Endothelial cell of umbilical vein (primary cell): ENCODE data around the gene CDC37. TPM values are rescaled to one million over a fixed set of nuclear protein-coding genes. Genes with fewer than 3 reads are reported as not detected.

ENCODE experiments used
- BruUV-seq: library from RNA; stranded (reverse); fragments of 400-500 nt; replicated peaks from 2 replicates; lab custom pipeline; 2021; lab: Mats Ljungman, UMichigan
- CTCF ChIA-PET: fragments of 300-600, 350-600 bp; sonication (Branson Sonifier 250); formaldehyde crosslinking; loops from one replicate; lab custom pipeline; 2021; ENCODE audit warnings: antibody characterized with exemption, inconsistent platforms; lab: Charles Lee
- POLR2A ChIA-PET: fragments of 300-600, 350-600 bp; sonication (Branson Sonifier 250); formaldehyde crosslinking; loops from one replicate; lab custom pipeline; 2021; ENCODE audit warnings: antibody characterized with exemption, inconsistent platforms; lab: Charles Lee
- DNase-seq: peaks from one replicate; pipeline ENCODE4 v3.0.0-alpha.2; 2011; ENCODE audit warnings: low read depth, low spot score
- FAIRE-seq: peaks from 2 replicates; lab custom pipeline; 2011; peaks lifted over from hg19 to GRCh38; lab: Jason Lieb, UNC
- H2AFZ ChIP-seq: 2 replicates; pipeline ENCODE4 v1.6.0; 2012; ENCODE audit warnings: low read depth, low read length, control low read depth, inconsistent platforms
- H3K27ac ChIP-seq: 2 replicates; pipeline ENCODE4 v1.5.1; 2011; ENCODE audit warnings: low read depth, mild to moderate bottlenecking, control low read depth, low read length, moderate library complexity; ENCODE audit not compliant: insufficient read depth
- H3K27me3 ChIP-seq, 2 experiments: 2 replicates each; pipeline versions ENCODE4 v1.6.0 to v1.6.1; 2011; ENCODE audit warnings: low read length in 2 of 2, mixed read lengths in 1 of 2; ENCODE audit not compliant: control insufficient read depth in 2 of 2, insufficient read depth in 2 of 2
- H3K36me3 ChIP-seq, 2 experiments: 2 replicates in 1 of 2; 3 replicates in 1 of 2; pipeline ENCODE4 v1.5.1; 2011; ENCODE audit warnings: low read length in 2 of 2, mild to moderate bottlenecking in 1 of 2, moderate library complexity in 1 of 2; ENCODE audit not compliant: control insufficient read depth in 2 of 2, insufficient read depth in 2 of 2; ENCODE audit errors: extremely low read depth in 1 of 2
- H3K4me1 ChIP-seq: 3 replicates; pipeline ENCODE4 v1.5.1; 2011; ENCODE audit warnings: mild to moderate bottlenecking, low read length; ENCODE audit not compliant: control insufficient read depth, insufficient read depth; ENCODE audit errors: extremely low read depth
- H3K4me2 ChIP-seq: 2 replicates; pipeline ENCODE4 v1.6.1; 2011; ENCODE audit warnings: low read length, control low read depth, mixed read lengths; ENCODE audit not compliant: insufficient read depth
- H3K4me3 ChIP-seq, 3 experiments: fragments of 200-600 bp in 1 of 3; sonication (generic), shearing (Covaris generic) in 1 of 3; replicated peaks in 1 of 3; 2 replicates each; pipeline ENCODE4 v1.5.1; 2011 to 2016; ENCODE audit warnings: control low read depth in 3 of 3, low read length in 3 of 3, mild to moderate bottlenecking in 2 of 3, inconsistent platforms in 1 of 3, low read depth in 1 of 3, moderate library complexity in 1 of 3; ENCODE audit not compliant: insufficient read depth in 1 of 3
- H3K79me2 ChIP-seq: 2 replicates; pipeline ENCODE4 v1.6.0; 2012; ENCODE audit warnings: low read length, inconsistent platforms; ENCODE audit not compliant: control insufficient read depth, insufficient read depth
- H3K9ac ChIP-seq: replicated peaks from 2 replicates; pipeline ENCODE3; 2011; ENCODE audit warnings: low read length, control low read depth; ENCODE audit not compliant: insufficient read depth; ENCODE audit errors: extremely low read depth
- H3K9me1 ChIP-seq: replicated peaks from 3 replicates; pipeline ENCODE4 v1.6.0; 2011; ENCODE audit warnings: mild to moderate bottlenecking, low read length; ENCODE audit not compliant: control insufficient read depth, insufficient read depth; ENCODE audit errors: extremely low read depth
- H3K9me3 ChIP-seq: replicated peaks from 2 replicates; pipeline ENCODE4 v1.5.1; 2012; ENCODE audit warnings: low read length, inconsistent platforms; ENCODE audit not compliant: control insufficient read depth, insufficient read depth
- H4K20me1 ChIP-seq: replicated peaks from 2 replicates; pipeline ENCODE3; 2011; ENCODE audit warnings: mild to moderate bottlenecking, low read length; ENCODE audit not compliant: control insufficient read depth, insufficient read depth; ENCODE audit errors: extremely low read depth
- EZH2 ChIP-seq: IDR thresholded peaks from 2 replicates; pipeline ENCODE4 v1.6.1; 2012; ENCODE audit warnings: borderline replicate concordance, low read depth, mild to moderate bottlenecking, moderate library complexity, low read length, inconsistent platforms; ENCODE audit not compliant: severe bottlenecking
- FOS ChIP-seq: IDR thresholded peaks from 2 replicates; pipeline ENCODE4 v1.6.1; 2011; ENCODE audit warnings: mild to moderate bottlenecking, low read length, moderate library complexity, borderline replicate concordance; ENCODE audit not compliant: insufficient read depth
- GATA2 ChIP-seq: IDR thresholded peaks from 2 replicates; pipeline ENCODE4 v1.7.0; 2011; ENCODE audit warnings: low read depth, mild to moderate bottlenecking, moderate library complexity, mixed read lengths, low read length; ENCODE audit not compliant: insufficient read length, insufficient read depth
- JUN ChIP-seq: IDR thresholded peaks from 2 replicates; pipeline ENCODE4 v1.6.1; 2011; ENCODE audit warnings: borderline replicate concordance, low read depth; ENCODE audit not compliant: insufficient read length, insufficient read depth
- MYC ChIP-seq: IDR thresholded peaks from one replicate; pipeline ENCODE4 v1.6.1; 2011; ENCODE audit warnings: mild to moderate bottlenecking, low read depth, low read length
- POLR2A ChIP-seq: IDR thresholded peaks from 2 replicates; pipeline ENCODE4 v1.6.1; 2012; ENCODE audit warnings: low read depth, mild to moderate bottlenecking, control low read depth, low read length
- POLR2AphosphoS5 ChIP-seq: IDR thresholded peaks from 2 replicates; pipeline ENCODE4 v1.6.1; 2012; ENCODE audit warnings: low read depth, mild to moderate bottlenecking, control low read depth, low read length, moderate library complexity; ENCODE audit not compliant: insufficient read depth
- dilution Hi-C: fragments of 300-500 bp; cut with MboI; formaldehyde crosslinking; loops from one replicate; pipeline ENCODE4 v1.15.0; 2019; ENCODE audit warnings: low sequenced_read_pairs; ENCODE audit not compliant: extremely low pct_ligation_motif_present
- intact Hi-C: fragments of 100-400 bp; cut with micrococcal nuclease; formaldehyde crosslinking; loops from one replicate; pipeline ENCODE4 v1.10.0; 2022
- polyA plus RNA-seq, 4 experiments: library from polyadenylated mRNA; depleted of rRNA in 3 of 4; stranded (reverse) in 3 of 4; unstranded in 1 of 4; fragments of >200 nt; gene quantifications; 2 replicates each; pipeline versions ENCODE4 v1.2.1 to v1.2.3, GENCODE V29; 2011 to 2012; ENCODE audit warnings: missing spikeins in 1 of 4
- total RNA-seq: library from RNA; stranded (reverse); gene quantifications from 2 replicates; pipeline ENCODE4 v1.2.3, GENCODE V29; 2021
- TF ChIP-seq, protein P1 (sequence below), 2 donors: IDR thresholded peaks; 1 replicate in 1 of 2; 2 replicates in 1 of 2; pipeline ENCODE4 v1.5.1; 2011; ENCODE audit warnings: low read length in 2 of 2, mild to moderate bottlenecking in 2 of 2, moderate library complexity in 2 of 2, control low read depth in 1 of 2, inconsistent platforms in 1 of 2, low read depth in 1 of 2; ENCODE audit not compliant: insufficient read depth in 1 of 2; ENCODE audit errors: extremely low read depth in 1 of 2
- TF ChIP-seq, protein P2 (sequence below): IDR thresholded peaks from 2 replicates; pipeline ENCODE4 v1.6.1; 2011; ENCODE audit not compliant: insufficient read depth, insufficient read length

CDC37 gene
- total and polyA plus RNA-seq, 2 donors (not counting 3 experiments of a cell fraction or from before 2014, with no cell fraction given) = 300 to 372 TPM

DNA sequence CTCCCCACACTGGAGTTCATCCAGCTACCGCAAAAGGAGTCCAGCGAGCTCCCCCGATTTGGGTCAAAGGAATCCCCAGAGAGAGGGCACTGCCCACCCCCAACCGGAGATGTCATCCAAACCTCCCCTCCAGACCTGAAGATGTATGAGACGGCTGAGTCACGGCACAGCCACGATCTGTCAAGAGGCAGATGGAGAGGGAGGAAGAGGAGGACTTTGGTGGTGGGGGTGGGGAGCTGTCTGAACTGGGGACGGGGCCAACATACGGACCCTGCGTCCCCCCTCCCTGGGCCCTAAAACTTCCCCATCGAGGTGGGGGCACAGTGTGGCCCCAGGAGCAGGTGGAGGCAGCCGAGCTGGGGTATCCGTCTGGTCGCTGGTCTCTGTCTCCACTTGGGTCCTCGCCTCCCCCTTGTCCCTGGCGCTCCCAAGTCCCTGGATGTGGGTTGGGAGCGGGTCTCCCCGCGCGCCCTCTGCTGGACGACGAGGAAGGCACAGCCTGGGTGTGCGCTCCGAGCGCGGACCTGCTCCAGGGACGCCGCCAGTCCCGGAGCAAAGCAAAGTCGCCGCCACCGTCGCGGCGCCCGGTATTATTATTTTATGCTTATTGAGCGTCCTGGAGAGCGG, 20.8 kb upstream of the CDC37 start:
- BruUV-seq = no TSS peak
- intact Hi-C loops (loop anchor here (1.0 kb wide), 1 partner anchor 20 kb away; no protein-coding TSS in a partner anchor), dilution Hi-C loops (no loop called here)
- peak; percentile 73 for DNase-seq
- Histone ChIP-seq H3K27me3 (peaks cover 24 to 34% of the 10 kb centered on the region in 2 experiments), H4K20me1 (no peaks in the 10 kb centered on the region), H3K9ac (no peak overlapping the region), H3K9me3 (no peaks in the 10 kb centered on the region), H3K4me1 (peaks cover 27% of the 10 kb centered on the region), H3K4me2 (peak overlapping the region; percentile 47), H3K4me3 (peak overlapping the region in 1 of 3 experiments; percentile 20), H3K27ac (no peak overlapping the region), H3K9me1 (no peaks in the 10 kb centered on the region), H3K79me2 (no peaks in the 10 kb centered on the region), H2AFZ (peak overlapping the region; percentile 84), H3K36me3 (no peaks in the 10 kb centered on the region)
- POLR2A ChIA-PET = no interaction called here
- CTCF ChIA-PET = interaction anchor here (0.8 to 5.6 kb wide), 9 partner anchors 8 to 165 kb away, joined by 3 to 50 read pairs (median 5); partner anchors contain the start of gene CDC37
- TF ChIP-seq, protein P1, sequence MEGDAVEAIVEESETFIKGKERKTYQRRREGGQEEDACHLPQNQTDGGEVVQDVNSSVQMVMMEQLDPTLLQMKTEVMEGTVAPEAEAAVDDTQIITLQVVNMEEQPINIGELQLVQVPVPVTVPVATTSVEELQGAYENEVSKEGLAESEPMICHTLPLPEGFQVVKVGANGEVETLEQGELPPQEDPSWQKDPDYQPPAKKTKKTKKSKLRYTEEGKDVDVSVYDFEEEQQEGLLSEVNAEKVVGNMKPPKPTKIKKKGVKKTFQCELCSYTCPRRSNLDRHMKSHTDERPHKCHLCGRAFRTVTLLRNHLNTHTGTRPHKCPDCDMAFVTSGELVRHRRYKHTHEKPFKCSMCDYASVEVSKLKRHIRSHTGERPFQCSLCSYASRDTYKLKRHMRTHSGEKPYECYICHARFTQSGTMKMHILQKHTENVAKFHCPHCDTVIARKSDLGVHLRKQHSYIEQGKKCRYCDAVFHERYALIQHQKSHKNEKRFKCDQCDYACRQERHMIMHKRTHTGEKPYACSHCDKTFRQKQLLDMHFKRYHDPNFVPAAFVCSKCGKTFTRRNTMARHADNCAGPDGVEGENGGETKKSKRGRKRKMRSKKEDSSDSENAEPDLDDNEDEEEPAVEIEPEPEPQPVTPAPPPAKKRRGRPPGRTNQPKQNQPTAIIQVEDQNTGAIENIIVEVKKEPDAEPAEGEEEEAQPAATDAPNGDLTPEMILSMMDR (IDR thresholded peaks at IDR 0.05; ENCODE audit: extremely low read depth in 1 of 2, insufficient read depth in 1 of 2, low read depth in 1 of 2, low read length in 2 of 2) = peak; percentile 95 to 96
- TF ChIP-seq POLR2A (no peak), POLR2AphosphoS5 (no peak), EZH2 (peak; percentile 17)
- FAIRE-seq = peak; percentile 81

DNA sequence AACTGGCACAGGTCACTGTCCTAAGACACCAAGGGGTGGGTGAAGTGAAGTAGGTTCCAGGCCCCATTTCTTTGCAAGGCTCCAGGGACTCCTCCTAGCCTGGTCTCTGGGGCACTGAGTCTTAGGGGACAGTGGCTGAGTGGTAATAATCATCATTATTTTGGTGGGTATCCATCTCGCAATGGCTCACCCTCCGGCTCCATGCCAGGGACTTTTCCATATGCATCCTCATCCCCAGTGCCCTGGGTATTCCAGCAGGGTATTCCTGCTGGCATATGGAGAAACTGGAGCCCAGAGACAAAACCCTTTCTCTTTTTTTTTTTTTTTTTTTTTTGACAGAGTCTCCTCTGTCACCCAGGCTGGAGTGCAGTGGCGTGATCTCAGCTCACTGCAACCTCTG, 19.5 kb upstream of the CDC37 start:
- DNase-seq = no peak
- no peaks in the 10 kb centered on the region for H3K9me3 ChIP-seq
- POLR2A ChIA-PET = no interaction called here
- CTCF ChIA-PET = interaction anchor here (0.7 to 3.2 kb wide), 5 partner anchors 10 to 164 kb away, joined by 3 to 50 read pairs (median 9); partner anchors contain the start of gene CDC37
- TF ChIP-seq, protein P2, sequence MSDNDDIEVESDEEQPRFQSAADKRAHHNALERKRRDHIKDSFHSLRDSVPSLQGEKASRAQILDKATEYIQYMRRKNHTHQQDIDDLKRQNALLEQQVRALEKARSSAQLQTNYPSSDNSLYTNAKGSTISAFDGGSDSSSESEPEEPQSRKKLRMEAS = no peak
- TF ChIP-seq POLR2A (no peak), GATA2 (no peak), FOS (no peak), MYC (no peak), JUN (no peak), EZH2 (no peak)
- TF ChIP-seq, protein P1 (IDR thresholded peaks at IDR 0.05; ENCODE audit: extremely low read depth in 1 of 2, insufficient read depth in 1 of 2, low read depth in 1 of 2, low read length in 2 of 2) = no peak
- no peaks in the 10 kb centered on the region for H3K9me1 ChIP-seq
- no peaks in the 10 kb centered on the region for H3K79me2 ChIP-seq
- FAIRE-seq = no peak
- BruUV-seq = no TSS peak
- no peak overlapping the region for H3K9ac ChIP-seq
- H3K4me3 ChIP-seq = no peak overlapping the region
- no peaks in the 10 kb centered on the region for H3K36me3 ChIP-seq
- peaks cover 18% of the 10 kb centered on the region for H3K4me1 ChIP-seq
- H3K27me3 ChIP-seq = peaks cover 36 to 43% of the 10 kb centered on the region in 2 experiments
- no peak overlapping the region for H3K27ac ChIP-seq
- intact Hi-C loops = no loop called here
- dilution Hi-C loops = no loop called here
- H4K20me1 ChIP-seq = no peaks in the 10 kb centered on the region
- H3K4me2 ChIP-seq = no peak overlapping the region
- H2AFZ ChIP-seq = no peak overlapping the region
